Measurements from ENCODE around the gene NELL1.

DNA sequence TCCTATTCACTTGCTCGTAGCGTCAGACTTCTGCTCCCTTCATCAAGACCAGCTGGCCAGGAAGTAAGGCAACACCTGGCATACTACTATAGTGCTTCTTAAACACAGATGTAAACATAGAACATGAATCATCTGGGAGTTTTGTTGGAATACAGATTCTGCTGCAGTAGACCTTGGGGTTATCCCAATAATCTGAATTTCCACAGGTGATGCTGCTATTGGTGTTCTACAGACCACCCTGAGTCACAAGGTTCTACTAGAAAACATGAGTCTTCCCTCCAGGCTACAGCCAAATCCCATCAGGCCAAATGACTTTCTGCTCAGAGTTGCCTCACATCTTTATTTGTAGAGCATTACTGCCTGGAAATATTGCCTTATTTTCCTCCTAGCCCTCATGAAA, 175.2 kb downstream of the NELL1 start:
- no peak for TF ChIP-seq EP300 (IDR thresholded peaks at IDR 0.05)
- no peak for TF ChIP-seq POLR2AphosphoS5 (IDR thresholded peaks at IDR 0.05)
- no peak for TF ChIP-seq CTCF (IDR thresholded peaks at IDR 0.05)
- no peak for TF ChIP-seq POLR2A (IDR thresholded peaks at IDR 0.05)

Data from upper lobe of left lung (tissue), 4 donors.